ENCODE measurements around the gene LAYN. TPM values are rescaled to one million over a fixed set of nuclear protein-coding genes. Genes with fewer than 3 reads are reported as not detected.

The LAYN gene
- total and polyA plus RNA-seq, 2 donors = 11.5 to 30.9 TPM

DNA sequence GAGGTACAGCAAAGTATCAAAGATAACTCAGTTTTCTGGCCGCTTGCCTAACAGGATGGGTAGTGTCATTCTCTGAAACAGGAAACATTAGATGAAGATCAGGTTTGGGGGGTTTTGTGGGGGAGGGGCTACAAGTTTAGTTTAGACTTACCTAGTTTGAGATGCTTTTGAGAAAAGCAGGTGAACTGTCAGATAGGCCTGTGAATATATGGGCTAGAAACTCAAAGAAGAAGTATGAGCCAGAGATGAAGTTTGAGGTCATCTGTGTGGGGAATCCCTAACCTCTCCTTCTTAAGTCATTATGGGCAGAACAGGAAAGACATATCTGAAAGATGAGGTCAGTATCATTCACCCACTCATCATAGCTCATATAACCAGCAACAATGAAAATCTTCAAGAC lies 14.0 kb upstream of the LAYN start:
- no peak for DNase-seq (ENCODE audit: low read depth in 6 of 9, low spot score in 9 of 9)
- no peak overlapping the region for H3K27ac ChIP-seq (ENCODE audit: low read depth in 1 of 2, low read length in 1 of 2)
- H3K9me3 ChIP-seq (ENCODE audit: control insufficient read depth in 2 of 2, insufficient read depth in 1 of 2, low read length in 1 of 2) = no peaks in the 10 kb centered on the region
- 86% methylated on average over 1 of the region's 1 CpG for WGBS
- H3K4me3 ChIP-seq (ENCODE audit: low read length in 2 of 2) = no peak overlapping the region
- peaks cover 0 to 7% of the 10 kb centered on the region in 2 donors for H3K4me1 ChIP-seq (ENCODE audit: control insufficient read depth in 2 of 2, insufficient read depth in 2 of 2, low read length in 2 of 2)
- no peaks in the 10 kb centered on the region for H3K27me3 ChIP-seq (ENCODE audit: control insufficient read depth in 2 of 2, insufficient read depth in 1 of 2, low read length in 1 of 2)
- no peaks in the 10 kb centered on the region for H3K36me3 ChIP-seq (ENCODE audit: control insufficient read depth in 2 of 2, insufficient read depth in 2 of 2, low read length in 1 of 2)

GRCh38 chr11:111527279-111527678 lies 13.2 kb upstream of the LAYN start:
- no peaks in the 10 kb centered on the region for H3K36me3 ChIP-seq (ENCODE audit: control insufficient read depth in 2 of 2, insufficient read depth in 2 of 2, low read length in 1 of 2)
- H3K9me3 ChIP-seq (ENCODE audit: control insufficient read depth in 2 of 2, insufficient read depth in 1 of 2, low read length in 1 of 2) = no peaks in the 10 kb centered on the region
- WGBS = 92% methylated on average over 1 of the region's 1 CpG
- no peak overlapping the region for H3K27ac ChIP-seq (ENCODE audit: low read depth in 1 of 2, low read length in 1 of 2)
- no peaks in the 10 kb centered on the region for H3K27me3 ChIP-seq (ENCODE audit: control insufficient read depth in 2 of 2, insufficient read depth in 1 of 2, low read length in 1 of 2)
- no peak overlapping the region for H3K4me3 ChIP-seq (ENCODE audit: low read length in 2 of 2)
- no peak for DNase-seq (ENCODE audit: low read depth in 6 of 9, low spot score in 9 of 9)
- peaks cover 0 to 8% of the 10 kb centered on the region in 2 donors for H3K4me1 ChIP-seq (ENCODE audit: control insufficient read depth in 2 of 2, insufficient read depth in 2 of 2, low read length in 2 of 2)

GRCh38 chr11:111528557-111528956 lies 12.0 kb upstream of the LAYN start:
- H3K36me3 ChIP-seq (ENCODE audit: control insufficient read depth in 2 of 2, insufficient read depth in 2 of 2, low read length in 1 of 2) = no peaks in the 10 kb centered on the region
- peak; percentile 55 to 94 (median 83) for DNase-seq (ENCODE audit: low read depth in 6 of 9, low spot score in 9 of 9)
- H3K4me3 ChIP-seq (ENCODE audit: low read length in 2 of 2) = no peak overlapping the region
- peaks cover 0 to 2% of the 10 kb centered on the region in 2 donors for H3K27me3 ChIP-seq (ENCODE audit: control insufficient read depth in 2 of 2, insufficient read depth in 1 of 2, low read length in 1 of 2)
- WGBS = 15% methylated on average over 1 of the region's 1 CpG
- no peak overlapping the region for H3K27ac ChIP-seq (ENCODE audit: low read depth in 1 of 2, low read length in 1 of 2)
- H3K9me3 ChIP-seq (ENCODE audit: control insufficient read depth in 2 of 2, insufficient read depth in 1 of 2, low read length in 1 of 2) = no peaks in the 10 kb centered on the region
- H3K4me1 ChIP-seq (ENCODE audit: control insufficient read depth in 2 of 2, insufficient read depth in 2 of 2, low read length in 2 of 2) = peaks cover 0 to 10% of the 10 kb centered on the region in 2 donors

DNA sequence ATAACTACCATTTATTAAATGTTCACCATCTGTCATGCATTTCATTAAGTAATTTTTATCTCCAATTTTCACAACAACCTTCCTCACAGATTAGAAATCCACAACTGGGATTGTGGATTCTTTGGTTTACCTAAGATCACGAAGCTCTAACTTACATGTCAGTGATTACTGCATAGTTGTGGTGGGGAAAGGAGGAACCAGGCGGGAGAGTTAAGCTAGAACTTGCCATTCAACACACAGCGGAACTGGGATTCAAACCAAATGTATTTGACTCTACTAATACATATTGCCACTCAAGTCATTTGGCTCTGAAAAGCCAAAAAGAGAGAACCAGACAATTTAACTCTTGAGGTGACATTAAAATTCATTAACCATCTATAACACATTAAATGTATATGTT lies 10.4 kb upstream of the LAYN start:
- DNase-seq (ENCODE audit: low read depth in 6 of 9, low spot score in 9 of 9) = no peak
- Histone ChIP-seq H3K36me3 (ENCODE audit: control insufficient read depth in 2 of 2, insufficient read depth in 2 of 2, low read length in 1 of 2) (no peaks in the 10 kb centered on the region), H3K9me3 (ENCODE audit: control insufficient read depth in 2 of 2, insufficient read depth in 1 of 2, low read length in 1 of 2) (no peaks in the 10 kb centered on the region), H3K4me1 (ENCODE audit: control insufficient read depth in 2 of 2, insufficient read depth in 2 of 2, low read length in 2 of 2) (peaks cover 0 to 10% of the 10 kb centered on the region in 2 donors), H3K27me3 (ENCODE audit: control insufficient read depth in 2 of 2, insufficient read depth in 1 of 2, low read length in 1 of 2) (peaks cover 0 to 8% of the 10 kb centered on the region in 2 donors), H3K4me3 (ENCODE audit: low read length in 2 of 2) (no peak overlapping the region), H3K27ac (ENCODE audit: low read depth in 1 of 2, low read length in 1 of 2) (no peak overlapping the region)
- WGBS = 94% methylated on average over 3 of the region's 3 CpGs

DNA sequence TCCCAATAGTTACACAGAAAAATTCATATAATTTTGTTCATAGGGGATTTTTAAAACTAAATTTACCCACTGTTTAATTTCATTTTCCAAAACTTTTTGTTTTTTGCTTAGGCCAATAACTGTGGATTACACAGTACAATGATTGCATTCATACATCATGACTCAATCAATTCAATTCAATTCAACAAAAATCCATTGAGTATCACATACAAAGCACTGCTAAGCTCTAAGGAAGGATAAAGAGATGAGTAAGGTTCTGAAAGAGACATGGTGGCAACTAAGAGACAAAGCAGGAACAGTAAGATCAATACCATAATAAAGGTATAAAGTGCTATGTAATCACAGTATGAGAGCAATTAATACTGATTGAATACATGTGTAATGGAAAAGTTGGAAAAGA lies 9.4 kb upstream of the LAYN start:
- H3K9me3 ChIP-seq (ENCODE audit: control insufficient read depth in 2 of 2, insufficient read depth in 1 of 2, low read length in 1 of 2) = no peaks in the 10 kb centered on the region
- no peak for DNase-seq (ENCODE audit: low read depth in 6 of 9, low spot score in 9 of 9)
- H3K27ac ChIP-seq (ENCODE audit: low read depth in 1 of 2, low read length in 1 of 2) = no peak overlapping the region
- peaks cover 0 to 10% of the 10 kb centered on the region in 2 donors for H3K4me1 ChIP-seq (ENCODE audit: control insufficient read depth in 2 of 2, insufficient read depth in 2 of 2, low read length in 2 of 2)
- no peak overlapping the region for H3K4me3 ChIP-seq (ENCODE audit: low read length in 2 of 2)
- H3K27me3 ChIP-seq (ENCODE audit: control insufficient read depth in 2 of 2, insufficient read depth in 1 of 2, low read length in 1 of 2) = peaks cover 0 to 14% of the 10 kb centered on the region in 2 donors
- H3K36me3 ChIP-seq (ENCODE audit: control insufficient read depth in 2 of 2, insufficient read depth in 2 of 2, low read length in 1 of 2) = no peaks in the 10 kb centered on the region

- no peak overlapping the region for H3K4me3 ChIP-seq (ENCODE audit: low read length in 2 of 2)
- peaks cover 0 to 19% of the 10 kb centered on the region in 2 donors for H3K27me3 ChIP-seq (ENCODE audit: control insufficient read depth in 2 of 2, insufficient read depth in 1 of 2, low read length in 1 of 2)
- peaks cover 0 to 10% of the 10 kb centered on the region in 2 donors for H3K4me1 ChIP-seq (ENCODE audit: control insufficient read depth in 2 of 2, insufficient read depth in 2 of 2, low read length in 2 of 2)
- peak overlapping the region in 1 of 2 donors; percentile 49 for H3K27ac ChIP-seq (ENCODE audit: low read depth in 1 of 2, low read length in 1 of 2)
- DNase-seq (ENCODE audit: low read depth in 6 of 9, low spot score in 9 of 9) = peak in 1 of 9 donors; percentile 60
- no peaks in the 10 kb centered on the region for H3K36me3 ChIP-seq (ENCODE audit: control insufficient read depth in 2 of 2, insufficient read depth in 2 of 2, low read length in 1 of 2)
- WGBS = 84% methylated on average over 9 of the region's 9 CpGs
- H3K9me3 ChIP-seq (ENCODE audit: control insufficient read depth in 2 of 2, insufficient read depth in 1 of 2, low read length in 1 of 2) = no peaks in the 10 kb centered on the region
Measured at GRCh38 chr11:111531687-111532364, 8.7 kb upstream of the LAYN start.

- Histone ChIP-seq H3K4me3 (ENCODE audit: low read length in 2 of 2) (no peak overlapping the region), H3K27ac (ENCODE audit: low read depth in 1 of 2, low read length in 1 of 2) (peak overlapping the region in 1 of 2 donors; percentile 49), H3K4me1 (ENCODE audit: control insufficient read depth in 2 of 2, insufficient read depth in 2 of 2, low read length in 2 of 2) (peaks cover 0 to 10% of the 10 kb centered on the region in 2 donors), H3K36me3 (ENCODE audit: control insufficient read depth in 2 of 2, insufficient read depth in 2 of 2, low read length in 1 of 2) (no peaks in the 10 kb centered on the region), H3K9me3 (ENCODE audit: control insufficient read depth in 2 of 2, insufficient read depth in 1 of 2, low read length in 1 of 2) (no peaks in the 10 kb centered on the region), H3K27me3 (ENCODE audit: control insufficient read depth in 2 of 2, insufficient read depth in 1 of 2, low read length in 1 of 2) (peaks cover 0 to 23% of the 10 kb centered on the region in 2 donors)
- no peak for DNase-seq (ENCODE audit: low read depth in 6 of 9, low spot score in 9 of 9)
- 94% methylated on average over 5 of the region's 5 CpGs for WGBS
Measured at GRCh38 chr11:111532365-111532709, 8.2 kb upstream of the LAYN start.

- peaks cover 2 to 12% of the 10 kb centered on the region in 2 donors for H3K4me1 ChIP-seq (ENCODE audit: control insufficient read depth in 2 of 2, insufficient read depth in 2 of 2, low read length in 2 of 2)
- DNase-seq (ENCODE audit: low read depth in 6 of 9, low spot score in 9 of 9) = no peak
- peaks cover 11 to 50% of the 10 kb centered on the region in 2 donors for H3K27me3 ChIP-seq (ENCODE audit: control insufficient read depth in 2 of 2, insufficient read depth in 1 of 2, low read length in 1 of 2)
- H3K36me3 ChIP-seq (ENCODE audit: control insufficient read depth in 2 of 2, insufficient read depth in 2 of 2, low read length in 1 of 2) = no peaks in the 10 kb centered on the region
- no peak overlapping the region for H3K4me3 ChIP-seq (ENCODE audit: low read length in 2 of 2)
- no peaks in the 10 kb centered on the region for H3K9me3 ChIP-seq (ENCODE audit: control insufficient read depth in 2 of 2, insufficient read depth in 1 of 2, low read length in 1 of 2)
- no peak overlapping the region for H3K27ac ChIP-seq (ENCODE audit: low read depth in 1 of 2, low read length in 1 of 2)
- WGBS = 96% methylated on average over 6 of the region's 6 CpGs
Measured at GRCh38 chr11:111535281-111535680, 5.2 kb upstream of the LAYN start.

GRCh38 chr11:111537336-111537860 lies 3.1 kb upstream of the LAYN start:
- Histone ChIP-seq H3K9me3 (ENCODE audit: control insufficient read depth in 2 of 2, insufficient read depth in 1 of 2, low read length in 1 of 2) (peaks cover 0 to 11% of the 10 kb centered on the region in 2 donors), H3K36me3 (ENCODE audit: control insufficient read depth in 2 of 2, insufficient read depth in 2 of 2, low read length in 1 of 2) (no peaks in the 10 kb centered on the region), H3K4me1 (ENCODE audit: control insufficient read depth in 2 of 2, insufficient read depth in 2 of 2, low read length in 2 of 2) (peaks cover 6 to 25% of the 10 kb centered on the region in 2 donors), H3K27ac (ENCODE audit: low read depth in 1 of 2, low read length in 1 of 2) (no peak overlapping the region), H3K27me3 (ENCODE audit: control insufficient read depth in 2 of 2, insufficient read depth in 1 of 2, low read length in 1 of 2) (peaks cover 30 to 71% of the 10 kb centered on the region in 2 donors), H3K4me3 (ENCODE audit: low read length in 2 of 2) (no peak overlapping the region)
- no peak for DNase-seq (ENCODE audit: low read depth in 6 of 9, low spot score in 9 of 9)
- WGBS = 91% methylated on average over 3 of the region's 3 CpGs

All from thymus (tissue), 11 donors.